ENCODE data around the gene ZNF519. TPM values are rescaled to one million over a fixed set of nuclear protein-coding genes. Genes with fewer than 3 reads are reported as not detected.

Gene ZNF519
- total RNA-seq, 1 donor from 2014 or later, result 39.0 TPM

DNA sequence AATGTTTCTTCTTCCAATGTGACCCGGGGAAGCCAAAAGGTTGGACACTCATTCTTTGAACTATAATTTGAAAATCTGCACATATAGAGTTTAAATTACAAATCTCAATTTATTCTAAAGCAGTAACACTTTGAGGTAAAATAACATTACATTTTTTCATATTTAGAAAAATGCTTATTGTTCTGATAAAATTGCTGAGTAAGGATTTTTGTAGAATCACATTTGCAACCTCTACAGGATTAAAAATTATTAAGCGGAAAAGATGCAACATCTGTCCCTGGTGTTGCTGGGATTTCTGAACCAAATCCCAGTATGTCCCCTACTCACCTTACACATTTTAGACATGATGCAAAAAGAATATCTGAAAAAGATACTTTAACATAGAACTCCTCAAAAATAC is 10.1 kb downstream of the ZNF519 start:
- TF ChIP-seq, protein P1, sequence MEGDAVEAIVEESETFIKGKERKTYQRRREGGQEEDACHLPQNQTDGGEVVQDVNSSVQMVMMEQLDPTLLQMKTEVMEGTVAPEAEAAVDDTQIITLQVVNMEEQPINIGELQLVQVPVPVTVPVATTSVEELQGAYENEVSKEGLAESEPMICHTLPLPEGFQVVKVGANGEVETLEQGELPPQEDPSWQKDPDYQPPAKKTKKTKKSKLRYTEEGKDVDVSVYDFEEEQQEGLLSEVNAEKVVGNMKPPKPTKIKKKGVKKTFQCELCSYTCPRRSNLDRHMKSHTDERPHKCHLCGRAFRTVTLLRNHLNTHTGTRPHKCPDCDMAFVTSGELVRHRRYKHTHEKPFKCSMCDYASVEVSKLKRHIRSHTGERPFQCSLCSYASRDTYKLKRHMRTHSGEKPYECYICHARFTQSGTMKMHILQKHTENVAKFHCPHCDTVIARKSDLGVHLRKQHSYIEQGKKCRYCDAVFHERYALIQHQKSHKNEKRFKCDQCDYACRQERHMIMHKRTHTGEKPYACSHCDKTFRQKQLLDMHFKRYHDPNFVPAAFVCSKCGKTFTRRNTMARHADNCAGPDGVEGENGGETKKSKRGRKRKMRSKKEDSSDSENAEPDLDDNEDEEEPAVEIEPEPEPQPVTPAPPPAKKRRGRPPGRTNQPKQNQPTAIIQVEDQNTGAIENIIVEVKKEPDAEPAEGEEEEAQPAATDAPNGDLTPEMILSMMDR (conservative IDR thresholded peaks at IDR 0.05), result no peak
- Mint-ChIP-seq H3K9me3 (peaks cover 15% of the 10 kb centered on the region), H3K27me3 (ENCODE audit: low read depth) (no peaks in the 10 kb centered on the region), H3K27ac (ENCODE audit: unreplicated experiment) (no peak overlapping the region), H3K4me1 (peaks cover 9% of the 10 kb centered on the region), H3K36me3 (ENCODE audit: low read depth) (peaks cover 54% of the 10 kb centered on the region), H3K4me3 (no peak overlapping the region)
- DNase-seq (ENCODE audit: low read depth, low spot score), result no peak

DNA sequence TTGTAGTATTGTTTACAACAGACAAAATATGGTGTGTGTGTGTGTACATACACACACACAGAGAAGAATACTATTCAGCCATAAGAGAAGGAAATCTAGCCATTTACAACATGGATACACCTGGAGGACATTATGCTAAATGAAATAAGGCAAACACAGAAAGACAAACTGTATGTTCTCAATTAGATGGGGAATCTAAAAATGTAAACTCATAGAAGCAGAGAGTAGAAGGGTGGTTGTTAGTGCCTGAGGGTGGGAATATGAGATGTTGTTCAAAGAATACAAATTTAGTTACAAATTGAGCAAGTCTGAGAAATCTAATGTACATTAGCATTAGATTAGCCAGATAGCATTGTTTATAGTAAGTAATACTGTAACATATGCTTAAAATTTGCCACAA is 11.3 kb downstream of the ZNF519 start:
- peaks cover 59% of the 10 kb centered on the region for H3K36me3 Mint-ChIP-seq (ENCODE audit: low read depth)
- no peak overlapping the region for H3K4me3 Mint-ChIP-seq
- H3K9me3 Mint-ChIP-seq, result peaks cover 17% of the 10 kb centered on the region

DNA sequence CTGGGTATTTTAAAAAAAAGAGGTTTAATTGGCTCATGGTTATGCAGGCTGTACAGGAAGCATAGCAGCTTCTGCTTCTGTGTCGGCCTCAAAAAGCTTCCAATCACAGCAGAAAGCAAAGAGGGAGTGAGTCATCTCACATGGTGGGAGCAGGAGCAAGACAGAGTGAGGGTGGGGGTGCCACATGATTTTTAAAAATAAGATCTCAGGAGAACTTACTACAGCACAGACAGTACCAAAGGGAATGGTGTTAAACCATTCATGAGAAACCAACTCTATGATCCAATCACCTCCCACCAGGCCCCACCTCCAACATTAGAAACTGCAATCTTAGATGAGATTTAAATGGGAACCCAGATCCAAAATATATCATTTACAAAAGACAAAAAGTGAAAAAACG is 14.6 kb downstream of the ZNF519 start:
- Mint-ChIP-seq H3K4me3 (no peak overlapping the region), H3K36me3 (ENCODE audit: low read depth) (peaks cover 72% of the 10 kb centered on the region), H3K9me3 (peaks cover 26% of the 10 kb centered on the region), H3K27me3 (ENCODE audit: low read depth) (no peaks in the 10 kb centered on the region), H3K4me1 (no peaks in the 10 kb centered on the region), H3K27ac (ENCODE audit: unreplicated experiment) (no peak overlapping the region)
- no peak for DNase-seq (ENCODE audit: low read depth, low spot score)
- TF ChIP-seq, protein P1 (conservative IDR thresholded peaks at IDR 0.05), result no peak

More for the DNA sequence above, 11.3 kb downstream of the ZNF519 start:
- no peak overlapping the region for H3K27ac Mint-ChIP-seq (ENCODE audit: unreplicated experiment)
- DNase-seq (ENCODE audit: low read depth, low spot score), result no peak
- TF ChIP-seq, protein P1 (conservative IDR thresholded peaks at IDR 0.05), result no peak
- no peaks in the 10 kb centered on the region for H3K27me3 Mint-ChIP-seq (ENCODE audit: low read depth)
- H3K4me1 Mint-ChIP-seq, result peaks cover 9% of the 10 kb centered on the region

DNA sequence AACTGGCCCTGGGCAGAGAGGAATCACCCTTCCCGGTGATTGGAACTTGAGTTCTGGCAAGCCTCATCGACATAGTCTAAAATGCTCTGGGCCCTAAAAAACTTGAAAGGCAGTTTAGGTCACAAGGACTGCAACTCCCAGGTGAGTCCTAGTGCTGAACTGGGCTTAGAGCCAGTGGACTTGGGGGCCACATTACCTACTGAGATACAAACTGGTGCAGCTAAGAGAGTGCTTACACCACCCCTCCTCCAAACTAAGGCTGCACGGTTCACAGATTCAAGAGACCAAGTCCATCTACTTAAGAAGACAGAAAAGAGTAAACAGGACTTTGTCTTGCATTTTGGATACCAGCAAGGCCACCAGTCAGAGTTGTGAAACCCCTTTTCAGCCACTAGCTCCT is 25.3 kb downstream of the ZNF519 start:
- H3K4me3 Mint-ChIP-seq, result no peak overlapping the region
- H3K9me3 Mint-ChIP-seq, result peaks cover 32% of the 10 kb centered on the region
- peaks cover 68% of the 10 kb centered on the region for H3K36me3 Mint-ChIP-seq (ENCODE audit: low read depth)
- TF ChIP-seq, protein P1 (conservative IDR thresholded peaks at IDR 0.05), result no peak
- no peak overlapping the region for H3K27ac Mint-ChIP-seq (ENCODE audit: unreplicated experiment)
- DNase-seq (ENCODE audit: low read depth, low spot score), result no peak
- H3K4me1 Mint-ChIP-seq, result no peaks in the 10 kb centered on the region
- peaks cover 2% of the 10 kb centered on the region for H3K27me3 Mint-ChIP-seq (ENCODE audit: low read depth)

DNA sequence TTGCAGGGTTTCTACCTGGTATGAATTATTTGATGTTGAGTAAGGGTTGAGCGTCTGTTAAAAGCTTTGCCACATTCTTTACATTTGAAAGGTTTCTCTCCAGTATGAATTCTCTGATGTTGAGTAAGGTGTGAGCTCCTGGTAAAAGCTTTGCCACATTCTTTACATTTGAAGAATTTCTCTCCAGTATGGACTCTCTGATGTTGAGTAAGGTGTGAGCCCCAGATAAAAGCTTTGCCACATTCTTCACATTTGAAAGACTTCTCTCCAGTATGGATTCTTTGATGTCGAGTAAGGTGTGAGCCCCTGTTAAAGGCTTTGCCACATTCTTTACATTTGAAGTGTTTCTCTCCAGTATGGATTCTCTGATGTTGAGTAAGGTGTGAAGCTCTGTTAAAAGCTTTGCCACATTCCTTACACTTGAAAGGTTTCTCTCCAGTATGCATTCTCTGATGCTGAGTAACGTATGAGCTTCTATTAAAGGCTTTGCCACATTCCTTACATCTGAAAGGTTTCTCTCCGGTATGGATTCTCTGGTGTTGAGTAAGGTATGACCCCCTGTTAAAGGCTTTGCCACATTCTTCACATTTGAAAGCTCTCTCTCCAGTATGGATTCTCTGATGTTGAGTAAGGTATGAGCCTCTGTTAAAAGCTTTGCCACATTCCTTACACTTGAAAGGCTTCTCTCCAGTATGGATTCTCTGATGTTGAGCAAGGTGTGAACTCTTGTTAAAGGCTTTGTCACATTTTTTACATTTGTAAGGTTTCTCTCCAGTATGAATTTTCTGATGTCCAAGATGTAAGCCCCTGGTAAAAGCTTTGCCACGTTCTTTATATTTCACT is 27.1 kb downstream of the ZNF519 start:
- TF ChIP-seq, protein P1 (conservative IDR thresholded peaks at IDR 0.05), result no peak
- H3K36me3 Mint-ChIP-seq (ENCODE audit: low read depth), result peaks cover 69% of the 10 kb centered on the region
- peaks cover 32% of the 10 kb centered on the region for H3K9me3 Mint-ChIP-seq
- H3K4me1 Mint-ChIP-seq, result no peaks in the 10 kb centered on the region
- DNase-seq (ENCODE audit: low read depth, low spot score), result no peak
- H3K27ac Mint-ChIP-seq (ENCODE audit: unreplicated experiment), result no peak overlapping the region
- H3K27me3 Mint-ChIP-seq (ENCODE audit: low read depth), result peaks cover 2% of the 10 kb centered on the region
- no peak overlapping the region for H3K4me3 Mint-ChIP-seq
